Sigmoid colon (tissue), 4 donors: ENCODE measurements around the gene KMT2C.
"Not testable (repeated sequence)": the region's sequence is repeated elsewhere in the genome, so short reads cannot be mapped to it uniquely, and the experiment has no call there.

Source experiments
- EP300 ChIP-seq, 4 donors: sonication (generic); formaldehyde crosslinking; IDR thresholded peaks; one replicate each; pipeline ENCODE4 v1.6.1; 2017; ENCODE audit warnings: antibody characterized with exemption in 4 of 4
- POLR2A ChIP-seq, 2 donors: fragments of 450-650 bp; IDR thresholded peaks; one replicate each; pipeline ENCODE4 v1.6.1; 2016; ENCODE audit warnings: antibody characterized with exemption in 2 of 2, mild to moderate bottlenecking in 2 of 2, moderate library complexity in 2 of 2
- POLR2AphosphoS5 ChIP-seq, 4 donors: sonication (generic); formaldehyde crosslinking; IDR thresholded peaks; one replicate each; pipeline ENCODE4 v1.6.1; 2017; ENCODE audit warnings: antibody characterized with exemption in 4 of 4
- TF ChIP-seq, protein P1 (sequence below), 4 experiments: fragments of 450-650 bp in 3 of 4; fragments of 200-600 bp in 1 of 4; IDR thresholded peaks; one replicate each; pipeline ENCODE4 v1.5.1; 2016 to 2019; ENCODE audit warnings: antibody characterized with exemption in 4 of 4, mild to moderate bottlenecking in 3 of 4, moderate library complexity in 2 of 4

DNA sequence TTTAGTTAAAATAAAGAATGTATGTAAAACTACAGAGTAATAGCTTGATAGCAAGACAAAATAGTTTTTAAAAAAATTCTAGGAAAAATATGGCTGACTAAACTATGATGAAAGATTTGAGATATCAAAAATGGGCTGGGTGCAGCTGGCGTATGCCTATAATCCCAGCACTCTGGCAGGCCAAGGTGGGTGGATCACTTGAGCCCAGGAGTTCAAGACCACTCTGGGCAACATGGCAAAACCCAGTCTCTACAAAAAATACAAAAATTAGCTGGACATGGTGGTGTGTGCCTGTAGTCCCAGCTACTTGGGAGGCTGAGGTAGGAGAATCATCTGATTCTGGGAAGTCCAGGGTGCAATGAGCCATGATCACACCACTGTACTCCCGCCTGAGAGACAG is 29.8 kb downstream of the KMT2C start:
- TF ChIP-seq, protein P1, sequence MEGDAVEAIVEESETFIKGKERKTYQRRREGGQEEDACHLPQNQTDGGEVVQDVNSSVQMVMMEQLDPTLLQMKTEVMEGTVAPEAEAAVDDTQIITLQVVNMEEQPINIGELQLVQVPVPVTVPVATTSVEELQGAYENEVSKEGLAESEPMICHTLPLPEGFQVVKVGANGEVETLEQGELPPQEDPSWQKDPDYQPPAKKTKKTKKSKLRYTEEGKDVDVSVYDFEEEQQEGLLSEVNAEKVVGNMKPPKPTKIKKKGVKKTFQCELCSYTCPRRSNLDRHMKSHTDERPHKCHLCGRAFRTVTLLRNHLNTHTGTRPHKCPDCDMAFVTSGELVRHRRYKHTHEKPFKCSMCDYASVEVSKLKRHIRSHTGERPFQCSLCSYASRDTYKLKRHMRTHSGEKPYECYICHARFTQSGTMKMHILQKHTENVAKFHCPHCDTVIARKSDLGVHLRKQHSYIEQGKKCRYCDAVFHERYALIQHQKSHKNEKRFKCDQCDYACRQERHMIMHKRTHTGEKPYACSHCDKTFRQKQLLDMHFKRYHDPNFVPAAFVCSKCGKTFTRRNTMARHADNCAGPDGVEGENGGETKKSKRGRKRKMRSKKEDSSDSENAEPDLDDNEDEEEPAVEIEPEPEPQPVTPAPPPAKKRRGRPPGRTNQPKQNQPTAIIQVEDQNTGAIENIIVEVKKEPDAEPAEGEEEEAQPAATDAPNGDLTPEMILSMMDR (IDR thresholded peaks at IDR 0.05) = not testable (repeated sequence)
- not testable (repeated sequence) for TF ChIP-seq POLR2AphosphoS5, POLR2A (IDR thresholded peaks at IDR 0.05)
- TF ChIP-seq EP300 (IDR thresholded peaks at IDR 0.05) = peak in 1 of 4 donors; percentile 13
